Pancreas (tissue), 10 donors: ENCODE data around the gene DGKI. TPM values are rescaled to one million over a fixed set of nuclear protein-coding genes. Genes with fewer than 3 reads are reported as not detected.

Experiments used
- ATAC-seq, 4 donors: fragments of 200-7000 bp; cut with Tn5 transposase; one replicate each; pipeline versions ENCODE4 v1.8.0 to v1.9.1; 2020; ENCODE audit warnings: mild to moderate bottlenecking in 4 of 4, moderate library complexity in 4 of 4
- DNase-seq, 6 donors: peaks; one replicate each; pipeline ENCODE4 v3.0.0-alpha.2; 2020
- FAIRE-seq: peaks from 2 replicates; lab custom pipeline; 2012; peaks lifted over from hg19 to GRCh38; lab: Jason Lieb, UNC
- H3K27ac ChIP-seq, 4 donors: fragments of 200-600 bp; sonication (generic); 1 replicate in 3 of 4; 2 replicates in 1 of 4; pipeline versions ENCODE4 v1.5.0 to v1.8.0; 2020
- H3K27me3 ChIP-seq, 4 donors: fragments of 200-600 bp; one replicate each; pipeline ENCODE4 v1.8.0; 2021
- H3K36me3 ChIP-seq, 3 donors: fragments of 200-600 bp; sonication (generic) in 1 of 3; one replicate each; pipeline versions ENCODE4 v1.5.0 to v1.8.0; 2020 to 2021
- H3K4me1 ChIP-seq, 3 donors: fragments of 200-600 bp; one replicate each; pipeline ENCODE4 v1.8.0; 2021
- H3K4me3 ChIP-seq, 4 donors: fragments of 200-600 bp; sonication (generic) in 2 of 4; one replicate each; pipeline versions ENCODE4 v1.5.0 to v1.8.0; 2020 to 2021
- H3K9me3 ChIP-seq, 4 donors: fragments of 200-600 bp; one replicate each; pipeline ENCODE4 v1.8.0; 2021
- CTCF ChIP-seq, 4 donors: fragments of 200-600 bp; sonication (generic) in 3 of 4; IDR thresholded peaks; one replicate each; pipeline versions ENCODE4 v1.5.0 to v1.8.0; 2021; ENCODE audit warnings: antibody characterized with exemption in 4 of 4
- WGBS, 2 donors: extraction: QIAGEN DNeasy Blood & Tissue Kit; methylation state at CpG; one replicate each; pipeline ENCODE4 v1.1.7; 2013; 5-methylcytosine and 5-hydroxymethylcytosine counted together
- intact Hi-C, 3 donors: fragments of 100-400 bp; cut with DNase I; formaldehyde crosslinking; loops; one replicate each; pipeline versions ENCODE4 v1.11.1 to v1.14.2; 2022
- polyA plus RNA-seq, 2 donors: library from polyadenylated mRNA; stranded (reverse); fragments of 200-250 nt; gene quantifications; one replicate each; pipeline ENCODE4 v1.2.3, GENCODE V29; 2013
- total RNA-seq, 6 donors: library from RNA; stranded (reverse); fragmentation: NEBNext Ultra II Directional in 4 of 6; extraction: Animal tissue kit (Norgen Biotek cat#: 25700) in 4 of 6; gene quantifications; one replicate each; pipeline versions ENCODE4 v1.2.1 to v1.2.4, GENCODE V29; 2021 to 2023
- donor health status: healthy with polysubstance abuse.
- donor health status: DM: no; HTN: no; CAD: no; lungs with moderate emphysema.
- donor health status: DM: no; HTN: no; CAD: no.
- donor health status: control.
- donor health status: control.
- donor health status: Bipolar disorder and iron deficiency.
- donor health status: DM: yes; HTN: yes; CAD: no.
- donor health status: DM: no; HTN: no; CAD: no.
- donor health status: DM: no; HTN: no; CAD: no.
- donor health status: DM: yes; HTN: yes; CAD: no.

DGKI gene
- total and polyA plus RNA-seq, 8 donors: 0.04 to 0.81 (median 0.15) TPM

- no peaks in the 10 kb centered on the region for H3K4me1 ChIP-seq
- intact Hi-C loops: no loop called here
- no peaks in the 10 kb centered on the region for H3K9me3 ChIP-seq
- TF ChIP-seq CTCF (IDR thresholded peaks at IDR 0.05): no peak
- ATAC-seq (no peak), FAIRE-seq (no peak), DNase-seq (no peak)
- no peaks in the 10 kb centered on the region for H3K27me3 ChIP-seq
- H3K27ac ChIP-seq: no peak overlapping the region
- H3K36me3 ChIP-seq: no peaks in the 10 kb centered on the region
- H3K4me3 ChIP-seq: no peak overlapping the region
Measured at GRCh38 chr7:137393570-137393969, 453.2 kb downstream of the DGKI start.

- FAIRE-seq (no peak), DNase-seq (no peak), ATAC-seq (no peak)
- intact Hi-C loops: no loop called here
- TF ChIP-seq CTCF (IDR thresholded peaks at IDR 0.05): no peak
- no peaks in the 10 kb centered on the region for H3K27me3 ChIP-seq
- H3K9me3 ChIP-seq: no peaks in the 10 kb centered on the region
- no peaks in the 10 kb centered on the region for H3K36me3 ChIP-seq
- no peak overlapping the region for H3K4me3 ChIP-seq
- no peak overlapping the region for H3K27ac ChIP-seq
- H3K4me1 ChIP-seq: no peaks in the 10 kb centered on the region
- 28 to 57% methylated on average over 1 of the region's 1 CpG for WGBS, 2 donors
Measured at GRCh38 chr7:137390076-137390475, 456.7 kb downstream of the DGKI start.

- no peak for TF ChIP-seq CTCF (IDR thresholded peaks at IDR 0.05)
- no peak overlapping the region for H3K4me3 ChIP-seq
- H3K9me3 ChIP-seq: no peaks in the 10 kb centered on the region
- no peaks in the 10 kb centered on the region for H3K4me1 ChIP-seq
- DNase-seq: no peak
- 85 to 90% methylated on average over 1 of the region's 1 CpG for WGBS, 2 donors
- H3K27me3 ChIP-seq: peaks cover 0 to under 1% (median 0%) of the 10 kb centered on the region in 4 donors
- no peak for FAIRE-seq
- intact Hi-C loops: no loop called here
- H3K27ac ChIP-seq: no peak overlapping the region
- H3K36me3 ChIP-seq: no peaks in the 10 kb centered on the region
- no peak for ATAC-seq
Measured at GRCh38 chr7:137388916-137389315, 457.9 kb downstream of the DGKI start.

- Histone ChIP-seq H3K36me3 (no peaks in the 10 kb centered on the region), H3K27ac (no peak overlapping the region), H3K4me3 (no peak overlapping the region), H3K27me3 (peaks cover 0 to 5% (median 0%) of the 10 kb centered on the region in 4 donors), H3K9me3 (no peaks in the 10 kb centered on the region), H3K4me1 (no peaks in the 10 kb centered on the region)
- TF ChIP-seq CTCF (IDR thresholded peaks at IDR 0.05): no peak
- ATAC-seq: no peak
- no peak for DNase-seq
- FAIRE-seq: no peak
- 9 to 17% methylated on average over 1 of the region's 1 CpG for WGBS, 2 donors
- intact Hi-C loops: no loop called here
Measured at GRCh38 chr7:137386966-137387365, 459.8 kb downstream of the DGKI start.

GRCh38 chr7:137381045-137381444 is 465.7 kb downstream of the DGKI start:
- 0 to 10% methylated on average over 1 of the region's 1 CpG for WGBS, 2 donors
- TF ChIP-seq CTCF (IDR thresholded peaks at IDR 0.05): no peak
- DNase-seq (no peak), ATAC-seq (no peak), FAIRE-seq (no peak)
- no peaks in the 10 kb centered on the region for H3K4me1 ChIP-seq
- H3K4me3 ChIP-seq: no peak overlapping the region
- no peaks in the 10 kb centered on the region for H3K36me3 ChIP-seq
- intact Hi-C loops: no loop called here
- no peak overlapping the region for H3K27ac ChIP-seq
- peaks cover 0 to 5% (median 0%) of the 10 kb centered on the region in 4 donors for H3K27me3 ChIP-seq
- no peaks in the 10 kb centered on the region for H3K9me3 ChIP-seq
